Neuron (in vitro differentiated cells): Measurements from ENCODE around the gene PLCB4.

Source experiments
- H2AFZ ChIP-seq: one replicate; pipeline ENCODE4 v1.6.1; 2013; ENCODE audit warnings: low read depth, mild to moderate bottlenecking, inconsistent platforms, low read length, moderate library complexity
- H3K27me3 ChIP-seq: one replicate; pipeline ENCODE4 v1.6.1; 2013; ENCODE audit warnings: low read length; ENCODE audit not compliant: insufficient read depth
- H3K36me3 ChIP-seq: one replicate; pipeline ENCODE4 v1.6.1; 2013; ENCODE audit warnings: low read length; ENCODE audit not compliant: insufficient read depth
- H3K4me1 ChIP-seq: one replicate; pipeline ENCODE4 v1.6.1; 2013; ENCODE audit warnings: low read length; ENCODE audit not compliant: insufficient read depth
- H3K4me3 ChIP-seq: 2 replicates; pipeline ENCODE4 v1.5.1; 2013; ENCODE audit warnings: mild to moderate bottlenecking, low read length, moderate library complexity
- H3K9me3 ChIP-seq: one replicate; pipeline ENCODE4 v1.6.1; 2013; ENCODE audit warnings: low read length

PLCB4 gene

DNA sequence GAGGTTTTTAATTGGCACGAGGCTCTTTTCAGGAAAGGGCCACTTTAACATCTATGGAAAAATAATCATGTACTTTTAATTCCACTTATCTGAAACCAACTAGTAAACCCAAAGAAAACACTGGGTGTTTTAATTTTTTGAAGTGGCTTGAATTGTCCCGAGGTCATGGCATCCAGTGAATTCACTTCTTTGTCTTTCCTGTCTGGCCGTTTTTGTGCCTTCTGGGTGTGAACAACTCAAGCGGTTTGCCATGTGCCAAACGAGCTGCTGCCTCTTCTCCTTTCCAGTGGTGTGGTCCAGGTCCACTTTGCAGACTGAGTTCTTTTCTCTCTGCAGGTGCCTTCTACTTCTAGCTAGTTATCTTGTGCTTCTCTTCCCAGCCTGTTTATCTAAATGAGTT lies 117.5 kb downstream of the PLCB4 start:
- H3K27me3 ChIP-seq: no peaks in the 10 kb centered on the region
- H3K4me1 ChIP-seq: no peaks in the 10 kb centered on the region
- H2AFZ ChIP-seq: no peak overlapping the region
- H3K36me3 ChIP-seq: no peaks in the 10 kb centered on the region
- no peak overlapping the region for H3K4me3 ChIP-seq
- H3K9me3 ChIP-seq: no peaks in the 10 kb centered on the region

- H3K4me1 ChIP-seq: peaks cover 22% of the 10 kb centered on the region
- H3K9me3 ChIP-seq: no peaks in the 10 kb centered on the region
- H3K4me3 ChIP-seq: no peak overlapping the region
- H3K36me3 ChIP-seq: no peaks in the 10 kb centered on the region
- no peaks in the 10 kb centered on the region for H3K27me3 ChIP-seq
- no peak overlapping the region for H2AFZ ChIP-seq
These were observed 126.1 kb downstream of the PLCB4 start for GRCh38 chr20:9195031-9195430.

DNA sequence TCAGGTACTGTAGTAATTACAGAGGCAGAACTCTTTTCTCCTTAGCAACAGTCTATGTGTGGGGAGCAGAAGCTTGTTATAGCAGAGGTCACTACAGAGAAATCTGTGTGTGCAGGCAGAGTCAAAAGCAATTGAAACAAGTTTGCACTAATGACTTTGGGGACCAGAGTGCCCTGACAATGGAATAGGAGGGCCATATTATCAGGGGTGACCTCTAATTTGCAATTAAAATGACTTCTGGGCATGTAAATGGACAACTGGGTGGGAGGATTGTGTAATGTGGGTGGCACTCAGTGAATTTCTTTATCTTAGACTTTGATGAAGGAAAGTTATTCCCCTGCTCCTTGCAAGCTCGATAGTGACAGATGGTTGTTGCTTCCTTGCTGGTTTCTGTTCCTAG lies 127.2 kb downstream of the PLCB4 start:
- no peaks in the 10 kb centered on the region for H3K9me3 ChIP-seq
- H3K4me3 ChIP-seq: no peak overlapping the region
- H2AFZ ChIP-seq: no peak overlapping the region
- H3K4me1 ChIP-seq: peaks cover 22% of the 10 kb centered on the region
- no peaks in the 10 kb centered on the region for H3K27me3 ChIP-seq
- no peaks in the 10 kb centered on the region for H3K36me3 ChIP-seq

- Histone ChIP-seq H3K9me3 (no peaks in the 10 kb centered on the region), H3K36me3 (no peaks in the 10 kb centered on the region), H3K4me1 (peaks cover 29% of the 10 kb centered on the region), H3K4me3 (no peak overlapping the region), H3K27me3 (no peaks in the 10 kb centered on the region), H2AFZ (no peak overlapping the region)
These were observed 129.6 kb downstream of the PLCB4 start for GRCh38 chr20:9198460-9198859.

DNA sequence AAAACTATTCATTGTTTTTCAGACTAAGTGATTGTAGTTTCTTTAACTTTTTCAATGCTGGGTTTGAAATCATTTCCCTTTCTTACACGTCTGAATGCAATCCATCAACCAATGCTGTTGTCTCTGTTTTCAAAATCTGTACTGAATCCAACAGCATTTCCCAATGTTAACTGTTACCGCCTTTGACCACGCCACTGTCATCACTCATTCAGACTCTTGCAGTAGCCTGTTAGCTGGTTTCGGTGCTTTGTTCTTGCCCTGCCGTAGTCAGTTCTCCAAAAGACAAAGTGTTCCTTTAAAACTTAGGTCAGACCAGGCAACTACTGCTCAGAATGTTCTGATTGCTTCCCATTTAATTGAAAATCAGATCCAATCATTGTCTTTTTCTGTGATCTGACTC lies 131.3 kb downstream of the PLCB4 start:
- Histone ChIP-seq H2AFZ (no peak overlapping the region), H3K36me3 (no peaks in the 10 kb centered on the region), H3K9me3 (no peaks in the 10 kb centered on the region), H3K27me3 (no peaks in the 10 kb centered on the region), H3K4me1 (peaks cover 28% of the 10 kb centered on the region), H3K4me3 (no peak overlapping the region)

DNA sequence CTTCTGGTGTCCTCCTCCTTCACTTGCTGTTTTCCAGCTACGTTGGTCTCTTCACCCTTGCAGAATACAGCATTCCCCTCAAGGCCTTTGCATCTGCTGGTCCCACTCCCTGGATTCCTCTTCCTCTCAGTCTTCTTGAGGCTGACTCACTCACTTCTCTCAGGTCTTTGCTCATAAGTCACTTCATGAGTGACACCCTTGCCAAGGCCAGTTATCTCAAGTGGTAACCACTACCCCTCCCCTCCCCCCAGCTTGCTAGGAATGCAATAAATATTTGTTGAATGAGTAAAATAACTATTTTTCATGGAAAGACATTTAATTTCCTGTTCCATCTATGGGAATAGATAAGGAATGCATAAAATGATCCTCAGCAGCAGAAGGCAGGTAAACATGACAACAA lies 131.7 kb downstream of the PLCB4 start:
- Histone ChIP-seq H3K9me3 (no peaks in the 10 kb centered on the region), H3K4me1 (peaks cover 23% of the 10 kb centered on the region), H3K4me3 (no peak overlapping the region), H3K27me3 (no peaks in the 10 kb centered on the region), H2AFZ (no peak overlapping the region), H3K36me3 (no peaks in the 10 kb centered on the region)

GRCh38 chr20:9202420-9203080 lies 133.7 kb downstream of the PLCB4 start:
- Histone ChIP-seq H2AFZ (no peak overlapping the region), H3K4me3 (no peak overlapping the region), H3K27me3 (no peaks in the 10 kb centered on the region), H3K36me3 (no peaks in the 10 kb centered on the region), H3K4me1 (peaks cover 9% of the 10 kb centered on the region), H3K9me3 (no peaks in the 10 kb centered on the region)

GRCh38 chr20:9203081-9203447 lies 134.2 kb downstream of the PLCB4 start:
- Histone ChIP-seq H2AFZ (no peak overlapping the region), H3K27me3 (no peaks in the 10 kb centered on the region), H3K4me1 (peaks cover 8% of the 10 kb centered on the region), H3K9me3 (no peaks in the 10 kb centered on the region), H3K36me3 (no peaks in the 10 kb centered on the region), H3K4me3 (no peak overlapping the region)

DNA sequence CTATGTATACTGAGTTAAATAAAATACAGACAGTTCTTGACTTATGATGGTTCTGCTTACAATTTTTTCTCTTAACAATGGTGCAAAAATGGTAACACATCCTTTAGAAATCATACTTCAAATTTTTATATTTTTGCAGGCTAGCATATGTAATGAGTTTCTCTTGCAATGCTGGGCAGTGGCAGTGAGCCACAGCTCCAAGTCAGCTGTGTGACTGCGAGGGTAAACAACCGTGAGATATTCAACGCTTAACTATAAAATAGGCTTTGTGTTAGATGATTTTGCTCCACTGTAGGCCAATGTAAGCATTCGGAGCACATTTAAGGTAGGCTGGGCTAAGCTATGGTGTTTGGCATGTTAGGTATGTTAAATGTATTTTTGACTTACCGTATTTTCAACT lies 136.1 kb downstream of the PLCB4 start:
- Histone ChIP-seq H3K9me3 (no peaks in the 10 kb centered on the region), H3K4me3 (no peak overlapping the region), H3K27me3 (no peaks in the 10 kb centered on the region), H3K36me3 (no peaks in the 10 kb centered on the region), H2AFZ (no peak overlapping the region), H3K4me1 (peaks cover 7% of the 10 kb centered on the region)

DNA sequence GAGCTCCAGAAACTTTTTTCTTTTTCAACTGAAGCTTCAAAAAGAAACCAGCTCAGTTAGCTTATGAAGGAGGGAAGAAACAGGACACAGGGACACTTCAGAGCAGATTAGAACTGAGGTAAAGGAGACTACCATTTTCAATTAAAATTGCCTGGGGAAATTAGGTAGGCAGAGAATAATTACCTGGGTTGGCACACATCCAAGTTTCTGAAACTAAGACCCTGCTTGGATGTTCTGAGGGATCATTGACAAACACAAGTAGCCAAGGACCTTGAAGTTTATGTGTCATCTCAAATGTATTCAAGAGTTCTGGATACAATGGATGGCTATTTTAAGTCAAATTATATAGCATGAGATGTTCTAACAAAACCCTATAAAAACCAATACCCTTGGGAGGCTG lies 137.6 kb downstream of the PLCB4 start:
- Histone ChIP-seq H2AFZ (no peak overlapping the region), H3K4me1 (peaks cover 7% of the 10 kb centered on the region), H3K9me3 (no peaks in the 10 kb centered on the region), H3K4me3 (no peak overlapping the region), H3K36me3 (no peaks in the 10 kb centered on the region), H3K27me3 (no peaks in the 10 kb centered on the region)

DNA sequence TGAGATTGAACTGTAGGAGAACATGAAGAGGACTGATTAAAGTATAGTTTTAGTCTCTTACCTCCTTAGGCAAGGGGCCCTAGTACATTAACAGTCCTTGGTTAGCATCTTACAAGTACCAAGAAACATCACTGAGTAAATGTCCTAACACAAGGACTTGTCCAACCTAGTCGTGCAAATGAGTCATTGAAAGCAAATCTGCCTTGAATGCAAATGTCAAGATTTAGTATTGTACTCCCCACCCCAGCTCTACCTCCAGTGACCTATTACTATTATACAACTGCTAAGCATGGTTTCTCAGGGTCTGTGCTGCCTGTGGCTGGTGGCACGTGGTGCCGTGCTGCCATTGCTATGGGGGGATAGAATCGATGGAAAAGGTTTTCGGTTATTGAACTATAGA lies 138.4 kb downstream of the PLCB4 start:
- Histone ChIP-seq H3K4me3 (no peak overlapping the region), H3K9me3 (no peaks in the 10 kb centered on the region), H3K4me1 (peaks cover 5% of the 10 kb centered on the region), H3K27me3 (no peaks in the 10 kb centered on the region), H2AFZ (no peak overlapping the region), H3K36me3 (no peaks in the 10 kb centered on the region)

DNA sequence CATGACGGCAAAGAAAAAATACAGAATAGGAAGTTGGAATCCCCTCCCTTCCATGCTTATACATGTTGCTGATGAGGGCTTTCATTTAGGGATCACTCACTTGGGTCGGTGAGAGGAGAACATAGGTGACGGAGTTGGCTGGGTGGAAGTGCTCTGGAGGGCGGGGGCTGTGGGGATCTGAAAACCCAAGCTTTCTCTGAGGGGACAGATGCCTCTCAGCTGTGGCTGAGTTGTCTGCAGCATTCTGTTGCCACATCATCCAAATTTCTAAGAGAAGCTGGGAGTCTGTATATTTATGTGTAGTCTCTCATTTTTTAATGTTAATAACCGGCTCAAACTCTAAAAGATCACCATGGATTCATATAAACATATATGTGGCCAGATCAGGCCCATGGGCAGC lies 141.5 kb downstream of the PLCB4 start:
- Histone ChIP-seq H3K4me1 (no peaks in the 10 kb centered on the region), H3K36me3 (no peaks in the 10 kb centered on the region), H3K4me3 (no peak overlapping the region), H3K27me3 (no peaks in the 10 kb centered on the region), H3K9me3 (no peaks in the 10 kb centered on the region), H2AFZ (no peak overlapping the region)

GRCh38 chr20:9211016-9211760 lies 142.3 kb downstream of the PLCB4 start:
- Histone ChIP-seq H3K27me3 (no peaks in the 10 kb centered on the region), H3K9me3 (no peaks in the 10 kb centered on the region), H3K4me1 (no peaks in the 10 kb centered on the region), H3K4me3 (no peak overlapping the region), H2AFZ (no peak overlapping the region), H3K36me3 (no peaks in the 10 kb centered on the region)

GRCh38 chr20:9212735-9213134 lies 143.8 kb downstream of the PLCB4 start:
- Histone ChIP-seq H3K27me3 (no peaks in the 10 kb centered on the region), H3K36me3 (no peaks in the 10 kb centered on the region), H3K4me1 (no peaks in the 10 kb centered on the region), H3K9me3 (no peaks in the 10 kb centered on the region), H2AFZ (no peak overlapping the region), H3K4me3 (no peak overlapping the region)
